Transverse colon (tissue), 4 donors: ENCODE results near the gene EMP3.

Source experiments
- POLR2A ChIP-seq: fragments of 450-650 bp; IDR thresholded peaks from one replicate; pipeline ENCODE4 v1.6.1; 2016; ENCODE audit warnings: antibody characterized with exemption, mild to moderate bottlenecking, moderate library complexity
- POLR2AphosphoS5 ChIP-seq, 3 donors: sonication (generic); formaldehyde crosslinking; IDR thresholded peaks; one replicate each; pipeline ENCODE4 v1.6.1; 2016; ENCODE audit warnings: antibody characterized with exemption in 3 of 3
- TF ChIP-seq, protein P1 (sequence below), 5 experiments: fragments of 200-600 bp in 3 of 5; fragments of 450-650 bp in 2 of 5; sonication (generic) in 3 of 5; IDR thresholded peaks; 1 replicate in 2 of 5; 2 replicates in 3 of 5; pipeline ENCODE4 v1.5.1; 2016 to 2017; ENCODE audit warnings: antibody characterized with exemption in 5 of 5, inconsistent platforms in 3 of 5, mild to moderate bottlenecking in 2 of 5, moderate library complexity in 1 of 5

DNA sequence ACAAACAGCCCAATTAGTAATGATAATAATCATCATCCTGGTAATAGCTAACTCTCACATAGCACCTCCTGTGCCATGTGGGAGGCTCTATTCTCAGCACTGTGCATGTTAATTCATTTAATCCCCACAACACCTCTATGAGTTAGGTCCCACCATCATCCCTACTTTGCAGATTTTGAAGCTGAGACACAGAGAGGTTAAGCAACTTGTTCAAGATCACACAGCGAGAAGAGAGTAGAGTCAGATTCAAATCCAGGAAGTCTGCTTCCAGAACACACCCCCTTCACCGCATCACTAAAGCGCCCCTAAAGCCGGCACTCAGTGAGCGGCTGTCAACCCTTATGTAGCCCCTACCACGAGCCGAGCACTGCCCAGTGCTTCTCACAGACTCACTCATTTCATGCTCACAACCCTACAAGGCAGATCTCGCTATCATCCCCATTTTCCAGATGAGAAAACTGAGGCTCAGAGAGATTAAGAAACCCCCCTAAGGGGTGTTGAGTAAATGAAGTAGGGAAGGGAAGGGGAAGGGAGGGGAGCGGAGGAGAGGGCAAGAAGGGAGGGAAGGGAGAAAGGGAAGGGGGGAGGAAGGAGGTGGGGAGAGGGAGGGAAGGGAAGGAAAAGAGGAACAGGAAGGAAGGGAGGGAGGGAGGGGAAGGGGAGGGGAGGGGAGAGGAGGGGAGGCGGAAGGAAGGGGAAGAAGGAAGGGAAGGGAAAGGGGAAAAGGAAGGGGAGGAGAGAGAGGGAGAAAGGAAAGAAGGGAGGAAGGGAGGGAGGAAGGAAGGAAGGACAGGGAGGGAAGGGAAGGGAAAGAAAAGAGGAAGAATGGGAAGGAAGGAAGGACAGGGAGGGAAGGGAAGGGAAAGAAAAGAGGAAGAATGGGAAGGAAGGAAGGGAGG is 16.4 kb downstream of the EMP3 start:
- TF ChIP-seq, protein P1, sequence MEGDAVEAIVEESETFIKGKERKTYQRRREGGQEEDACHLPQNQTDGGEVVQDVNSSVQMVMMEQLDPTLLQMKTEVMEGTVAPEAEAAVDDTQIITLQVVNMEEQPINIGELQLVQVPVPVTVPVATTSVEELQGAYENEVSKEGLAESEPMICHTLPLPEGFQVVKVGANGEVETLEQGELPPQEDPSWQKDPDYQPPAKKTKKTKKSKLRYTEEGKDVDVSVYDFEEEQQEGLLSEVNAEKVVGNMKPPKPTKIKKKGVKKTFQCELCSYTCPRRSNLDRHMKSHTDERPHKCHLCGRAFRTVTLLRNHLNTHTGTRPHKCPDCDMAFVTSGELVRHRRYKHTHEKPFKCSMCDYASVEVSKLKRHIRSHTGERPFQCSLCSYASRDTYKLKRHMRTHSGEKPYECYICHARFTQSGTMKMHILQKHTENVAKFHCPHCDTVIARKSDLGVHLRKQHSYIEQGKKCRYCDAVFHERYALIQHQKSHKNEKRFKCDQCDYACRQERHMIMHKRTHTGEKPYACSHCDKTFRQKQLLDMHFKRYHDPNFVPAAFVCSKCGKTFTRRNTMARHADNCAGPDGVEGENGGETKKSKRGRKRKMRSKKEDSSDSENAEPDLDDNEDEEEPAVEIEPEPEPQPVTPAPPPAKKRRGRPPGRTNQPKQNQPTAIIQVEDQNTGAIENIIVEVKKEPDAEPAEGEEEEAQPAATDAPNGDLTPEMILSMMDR (IDR thresholded peaks at IDR 0.05) = no peak
- no peak for TF ChIP-seq POLR2A
- TF ChIP-seq POLR2AphosphoS5 (IDR thresholded peaks at IDR 0.05) = no peak
